GM18867 (cell line): Measurements from ENCODE around the gene CS.
"Not testable (repeated sequence)": the region's sequence is repeated elsewhere in the genome, so short reads cannot be mapped to it uniquely, and the experiment has no call there.

Experiments
- ATAC-seq: cut with Tn5 transposase; IDR thresholded peaks from one replicate; pipeline ENCODE4 v1.9.1; 2021; ENCODE audit warnings: mild to moderate bottlenecking, moderate library complexity; ENCODE audit not compliant: unreplicated experiment

CS gene

DNA sequence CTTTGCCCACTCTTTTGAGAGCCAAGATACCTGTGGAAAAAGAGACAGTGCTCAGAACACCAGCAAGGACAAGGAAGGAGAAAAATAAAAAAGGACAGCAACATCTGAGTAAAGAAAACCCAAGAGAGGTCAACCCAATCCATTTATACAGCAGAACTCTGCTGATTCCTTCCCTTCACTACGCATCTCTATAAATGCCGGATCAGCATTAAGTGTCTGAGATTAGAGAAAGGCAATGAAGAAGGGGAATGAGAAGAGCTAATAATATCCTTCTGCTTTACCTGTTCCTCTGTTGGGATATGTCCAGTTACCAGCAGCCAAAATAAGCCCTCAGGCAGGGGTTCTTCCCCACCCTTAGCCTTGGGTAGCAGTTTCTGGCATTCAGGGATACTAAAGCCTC, 17.6 kb downstream of the CS start:
- ATAC-seq, result no peak

DNA sequence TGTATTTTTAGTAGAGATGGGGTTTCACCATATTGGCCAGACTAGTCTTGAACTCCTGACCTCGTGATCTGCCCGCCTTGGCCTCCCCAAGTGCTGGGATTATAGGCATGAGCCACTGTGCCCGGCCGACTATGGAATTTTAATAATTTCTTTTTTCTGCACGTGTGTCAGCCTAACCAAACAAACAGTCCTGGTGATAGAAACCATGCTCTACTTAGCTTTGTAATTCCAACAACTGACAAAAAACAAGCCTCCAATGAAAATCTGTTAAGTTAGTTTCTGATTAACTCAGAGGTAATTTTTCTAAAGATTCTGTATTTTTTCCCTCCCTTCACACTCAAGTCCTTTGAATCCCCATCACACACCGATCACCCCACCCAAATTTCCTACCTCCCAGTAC, 18.1 kb downstream of the CS start:
- ATAC-seq, result no peak

GRCh38 chr12:56280849-56281248, 19.3 kb downstream of the CS start:
- no peak for ATAC-seq

- ATAC-seq, result no peak
Measured at GRCh38 chr12:56278905-56279304, 21.2 kb downstream of the CS start.

GRCh38 chr12:56274299-56274698, 25.8 kb downstream of the CS start:
- no peak for ATAC-seq

DNA sequence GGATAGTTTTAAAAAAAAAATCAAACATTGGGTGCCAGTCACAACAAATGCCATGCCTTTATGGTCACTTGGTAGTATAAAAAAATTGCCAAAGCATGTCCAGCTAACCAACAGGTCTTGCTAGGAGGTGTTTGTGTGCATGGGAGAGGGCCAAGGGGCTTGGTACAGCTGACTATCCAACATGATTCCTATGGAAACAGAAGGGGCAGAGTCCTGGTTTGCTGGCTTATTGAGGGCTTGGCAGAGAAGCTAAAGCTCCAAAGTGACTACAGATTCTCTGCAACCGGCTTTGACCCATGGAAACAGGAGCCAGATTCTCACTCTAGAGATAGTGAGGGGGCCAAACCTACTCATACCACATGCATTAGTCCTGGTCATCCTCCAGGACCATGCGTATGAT, 27.7 kb downstream of the CS start:
- ATAC-seq, result not testable (repeated sequence)

DNA sequence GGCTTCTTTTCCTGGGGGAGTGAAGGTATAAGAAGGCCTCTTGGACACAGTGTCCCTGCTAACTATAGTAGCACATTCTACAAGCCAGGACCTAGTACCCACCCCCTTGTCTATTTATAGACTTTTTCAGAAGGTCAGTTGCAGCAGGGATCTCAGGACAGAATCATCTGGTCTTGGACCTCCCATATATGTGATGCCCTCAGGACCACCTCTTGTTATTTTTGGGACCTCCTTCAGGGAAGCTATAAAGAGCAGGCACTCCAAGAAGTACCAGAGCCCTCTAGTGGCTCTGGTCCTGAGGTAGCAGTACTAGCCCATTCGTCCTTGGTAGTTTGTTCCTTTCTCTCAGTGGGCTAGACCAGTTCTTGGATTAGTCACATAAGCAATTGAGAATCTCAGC, 29.1 kb downstream of the CS start:
- no peak for ATAC-seq

DNA sequence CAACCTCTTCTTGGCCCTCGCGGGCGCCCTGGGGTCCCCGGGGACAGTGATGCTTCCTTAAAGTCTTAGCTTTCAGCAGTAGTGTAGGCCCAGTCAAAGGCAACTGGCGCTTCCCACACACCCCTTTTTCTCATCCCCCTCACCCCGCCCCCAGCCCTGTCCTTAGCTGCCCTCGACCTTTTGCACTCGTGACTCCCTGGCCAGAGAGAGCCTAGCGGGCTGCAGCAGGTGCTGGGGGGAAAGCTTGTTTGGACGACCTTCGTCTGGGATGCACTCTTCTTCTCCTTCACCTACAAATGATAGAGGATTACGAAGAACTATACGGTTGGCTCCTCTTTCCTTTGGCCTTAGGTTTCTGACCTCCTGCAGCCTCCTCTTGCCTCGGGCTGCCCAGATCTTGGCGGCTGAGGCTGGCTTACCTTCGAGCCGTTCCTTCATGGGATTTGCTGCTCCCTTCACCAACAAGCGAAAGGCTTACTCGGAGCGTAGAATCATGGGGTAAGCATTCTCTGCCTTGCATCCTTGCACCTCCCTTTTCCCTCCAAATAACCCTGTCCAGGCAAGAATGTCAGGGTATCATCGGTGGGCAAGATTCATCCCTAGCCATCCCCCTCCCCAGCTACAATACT, 32.6 kb downstream of the CS start:
- peak; percentile 4 for ATAC-seq

GRCh38 chr12:56266693-56267442, 33.3 kb downstream of the CS start, which contains the start of gene COQ10A:
Gene COQ10A (plus strand): TSS chr12:56266942. CDS start chr12:56267119, 177 bp downstream.
- peak; percentile 90 for ATAC-seq

DNA sequence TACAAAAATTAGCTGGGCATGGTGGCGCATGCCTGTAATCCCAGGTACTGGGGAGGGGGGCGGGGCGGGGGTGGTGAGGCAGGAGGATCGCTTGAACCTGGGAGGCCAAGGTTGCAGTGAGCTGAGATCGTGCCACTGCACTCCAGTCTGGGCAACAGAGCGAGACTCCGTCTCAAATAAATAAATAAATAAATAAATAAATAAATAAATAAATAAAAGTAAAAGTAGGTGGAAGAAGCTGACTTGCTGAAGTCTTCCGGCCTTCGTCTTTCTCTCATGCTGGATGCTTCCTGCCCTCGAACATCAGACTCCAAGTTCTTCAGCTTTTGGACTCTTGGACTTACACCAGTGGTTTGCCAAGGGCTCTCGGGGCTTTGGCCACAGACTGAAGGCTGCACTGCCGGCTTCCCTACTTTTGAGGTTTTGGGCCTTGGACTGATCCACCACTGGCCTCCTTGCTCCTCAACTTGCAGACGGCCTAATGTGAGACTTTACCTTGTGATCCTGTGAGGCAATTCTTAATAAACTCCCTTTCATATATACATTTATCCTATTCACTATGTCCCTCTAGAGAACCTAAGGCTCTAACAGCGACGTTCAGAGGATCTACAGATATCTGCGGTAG, 34.0 kb downstream of the CS start:
- ATAC-seq, result not testable (repeated sequence)

GRCh38 chr12:56262955-56263354, 37.2 kb downstream of the CS start:
- ATAC-seq, result not testable (repeated sequence)

GRCh38 chr12:56261503-56262232, 38.5 kb downstream of the CS start:
- no peak for ATAC-seq

DNA sequence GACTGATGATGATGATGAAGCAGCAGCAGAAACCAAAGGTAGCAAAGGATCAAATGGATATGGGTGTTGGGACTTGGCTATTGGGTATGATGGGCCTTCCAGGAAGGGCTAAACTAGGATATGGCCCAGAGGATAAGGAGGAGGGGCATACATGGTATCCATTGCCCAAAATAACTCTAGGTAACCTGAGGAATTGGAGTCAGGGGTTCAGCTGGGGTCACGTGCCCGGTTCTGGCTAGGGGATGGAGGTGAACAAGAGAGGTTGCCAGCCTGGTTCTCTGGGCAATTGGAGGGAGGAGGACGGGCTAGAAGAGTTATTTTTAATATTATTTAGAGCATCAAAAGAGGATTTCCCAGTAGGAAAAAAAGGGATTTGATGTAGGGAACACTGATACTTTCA, 39.2 kb downstream of the CS start:
- ATAC-seq, result no peak

GRCh38 chr12:56260380-56260779, 39.8 kb downstream of the CS start:
- no peak for ATAC-seq

- ATAC-seq, result no peak
Measured at GRCh38 chr12:56258820-56259183, 41.3 kb downstream of the CS start.

GRCh38 chr12:56258068-56258819, 41.9 kb downstream of the CS start, which contains the start of gene ANKRD52:
Gene ANKRD52 (minus strand): TSS chr12:56258384. CDS start chr12:56258269, 115 bp downstream.
- ATAC-seq, result peak; percentile 88

- ATAC-seq, result no peak
Measured at GRCh38 chr12:56257491-56258067, 42.6 kb downstream of the CS start.

GRCh38 chr12:56257071-56257470, 43.1 kb downstream of the CS start:
- no peak for ATAC-seq

DNA sequence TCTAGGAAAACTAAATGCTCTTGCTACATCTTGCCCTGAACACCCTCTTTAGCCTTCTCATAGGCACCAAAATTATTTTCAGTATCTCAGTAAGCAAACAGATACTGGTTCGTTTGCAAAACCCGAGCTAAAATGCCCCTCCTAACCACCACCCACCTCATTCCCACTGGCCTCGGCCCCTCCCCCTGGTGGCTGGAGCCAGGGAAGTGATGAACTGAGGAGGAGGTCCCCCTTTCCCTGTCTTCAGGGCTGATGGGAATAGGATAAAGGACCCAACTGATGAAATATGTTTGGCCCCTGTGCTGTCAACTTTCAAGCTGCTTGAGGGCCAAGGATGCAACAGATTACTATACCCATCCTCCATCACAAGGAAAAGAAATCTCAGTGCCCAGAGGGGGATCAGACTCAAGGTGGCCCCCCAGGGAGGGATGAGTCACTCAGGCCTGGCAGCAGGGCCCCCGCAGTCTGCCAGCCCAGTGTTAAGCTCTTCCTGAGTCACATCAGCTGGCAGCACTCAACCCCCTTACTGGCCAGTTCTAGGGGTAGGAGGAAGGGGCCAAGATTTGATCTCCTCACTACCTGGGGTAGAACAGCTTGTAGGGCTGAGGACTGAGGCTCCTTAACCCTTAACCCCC, 43.7 kb downstream of the CS start:
- no peak for ATAC-seq

DNA sequence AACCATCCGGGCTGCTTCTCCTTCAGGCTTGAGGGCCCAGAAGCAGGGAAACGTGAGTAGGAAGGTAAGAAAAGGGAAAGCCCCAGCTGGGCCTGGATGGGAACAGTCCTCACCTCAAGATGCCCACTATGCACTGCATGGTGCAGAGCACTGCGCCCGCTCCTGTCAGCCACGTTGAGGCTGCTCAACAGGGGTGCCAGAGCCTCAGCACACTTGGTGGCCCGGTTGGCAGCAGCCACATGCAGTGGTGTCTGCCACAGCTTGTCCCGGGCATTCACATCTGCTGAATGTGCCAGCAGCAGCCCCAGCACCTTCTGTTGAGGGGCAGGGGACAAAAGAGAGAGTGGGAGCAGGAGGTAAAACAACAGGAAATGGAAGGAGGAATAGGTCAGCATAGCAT, 44.5 kb downstream of the CS start:
- ATAC-seq, result no peak
